OCI-M1 (cell line): ENCODE results near the gene WNT5A.

ENCODE experiments used
- DNase-seq: peaks from one replicate; lab custom pipeline; 2025; lab: John Stamatoyannopoulos, UW

The WNT5A gene

DNA sequence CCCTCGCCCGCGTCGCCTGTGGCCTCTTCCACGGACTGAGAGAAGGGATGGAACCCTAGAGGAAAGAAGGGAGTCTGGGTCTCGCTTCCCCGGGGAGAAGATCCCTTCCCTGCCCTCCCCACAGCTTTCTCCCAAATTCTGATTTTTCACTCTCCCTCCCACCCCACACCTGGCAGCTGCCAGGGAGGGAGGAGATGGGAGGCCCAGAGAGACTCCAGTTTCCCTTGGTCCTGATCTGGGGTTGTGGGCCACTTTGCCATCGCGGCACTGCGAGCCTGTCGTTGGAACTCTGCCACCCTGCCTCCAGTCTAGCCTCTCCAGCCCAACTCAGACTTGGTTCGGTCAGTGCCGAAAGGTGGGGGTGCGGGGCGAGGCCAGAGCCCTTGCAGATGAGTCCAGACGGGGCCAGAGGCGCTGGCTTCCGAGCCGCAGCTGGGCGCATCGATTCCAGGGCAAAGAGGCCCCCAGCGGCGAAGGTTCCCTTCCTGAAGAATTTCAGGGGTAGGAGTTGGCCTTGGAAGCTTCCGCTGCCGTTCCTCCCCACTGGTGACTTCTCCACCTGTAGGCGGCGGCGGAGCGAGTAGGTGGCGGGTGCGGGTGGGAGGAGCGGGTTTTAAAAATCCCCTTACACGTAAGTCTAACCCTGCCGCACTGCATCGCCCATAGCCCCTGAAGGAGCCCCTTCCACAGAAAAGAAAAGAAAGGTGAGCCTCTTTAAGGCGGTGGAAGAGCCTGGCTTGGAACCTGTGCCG lies 5.2 kb downstream of the WNT5A start:
- DNase-seq, result no peak

DNA sequence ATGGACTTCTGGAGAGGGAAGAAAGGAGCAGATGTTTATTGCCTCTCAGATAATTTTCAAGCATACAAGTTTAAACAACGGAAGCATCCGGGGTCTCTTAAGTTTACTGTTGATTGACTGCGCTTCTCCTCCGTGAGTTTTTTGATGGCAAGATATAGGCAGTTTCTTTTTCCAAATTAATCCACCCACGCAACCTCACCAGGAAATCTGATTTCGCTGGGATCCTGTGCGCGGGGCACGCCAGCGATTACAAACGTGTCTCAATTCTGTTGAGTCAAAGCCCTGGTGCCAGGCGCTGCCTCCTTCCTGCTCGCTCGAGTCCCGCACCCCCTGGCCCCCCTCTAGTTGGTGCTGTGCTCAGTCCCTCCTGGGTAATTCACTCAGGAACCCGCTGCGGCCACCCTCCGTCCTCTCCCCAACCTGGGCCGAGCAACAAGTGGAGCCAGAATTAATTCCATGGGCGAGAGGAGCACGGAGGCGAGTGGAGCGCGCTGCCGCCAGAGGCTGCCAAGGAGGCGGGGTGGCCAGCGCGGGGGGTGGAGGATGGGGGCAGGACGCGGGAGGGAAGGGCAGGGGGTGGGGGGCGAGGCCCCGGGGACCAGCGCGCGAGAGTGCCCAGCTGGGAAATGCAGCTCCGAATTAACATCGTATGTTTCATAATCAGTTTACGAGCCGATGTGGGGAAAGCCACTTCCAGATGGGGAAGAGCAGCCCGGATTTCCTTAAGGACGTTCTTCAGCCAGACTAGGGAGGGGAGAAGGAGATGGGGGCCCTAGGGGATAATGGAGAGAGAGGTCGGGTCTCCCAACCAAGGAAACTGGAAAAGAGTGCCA lies 6.0 kb downstream of the WNT5A start:
- DNase-seq, result no peak

DNA sequence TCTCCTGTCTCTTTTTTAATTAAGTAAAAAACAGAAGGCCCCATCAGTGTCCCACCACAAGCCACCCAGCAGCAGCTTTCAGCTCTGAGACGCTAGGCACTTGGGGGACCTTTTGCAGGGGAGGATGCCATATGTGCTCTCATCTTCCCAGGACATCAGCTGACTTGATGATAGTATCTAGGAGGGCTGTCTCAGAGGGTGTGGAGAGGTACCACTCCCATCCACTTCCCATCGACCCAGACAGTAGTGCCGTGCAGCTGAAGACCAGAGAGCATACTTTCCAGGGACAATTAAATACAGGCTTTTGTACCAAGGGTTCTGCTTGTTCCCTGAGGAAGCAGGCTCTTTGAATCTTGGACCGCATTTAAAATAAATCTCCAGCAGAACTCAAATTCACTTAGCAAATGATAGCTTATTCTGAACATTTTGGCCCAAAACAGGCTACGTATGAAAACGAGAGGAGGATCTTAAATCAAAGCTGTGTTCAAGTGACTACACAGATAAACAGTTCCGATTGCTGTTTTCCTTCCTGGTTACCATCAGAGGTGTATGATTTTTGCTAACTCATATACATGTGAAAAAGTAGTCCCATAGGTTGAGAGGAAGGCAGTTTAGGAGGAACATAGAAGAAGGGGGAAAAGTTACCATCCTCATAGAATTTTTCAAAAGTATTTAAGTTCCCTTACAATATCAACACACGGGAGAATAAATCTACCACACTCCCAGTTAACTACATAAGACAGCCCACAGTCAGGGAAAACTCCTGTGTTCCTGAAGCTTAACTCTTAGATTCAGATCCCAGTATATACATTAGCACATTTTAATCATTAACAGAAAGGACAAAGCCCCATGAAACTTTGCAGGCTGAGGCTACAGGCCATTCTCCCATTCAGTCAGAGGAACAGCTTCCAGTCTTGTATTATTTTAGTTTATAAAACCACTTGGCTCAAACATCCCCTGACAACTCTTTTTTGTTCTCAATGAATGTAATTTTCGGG lies 9.5 kb downstream of the WNT5A start:
- no peak for DNase-seq

DNA sequence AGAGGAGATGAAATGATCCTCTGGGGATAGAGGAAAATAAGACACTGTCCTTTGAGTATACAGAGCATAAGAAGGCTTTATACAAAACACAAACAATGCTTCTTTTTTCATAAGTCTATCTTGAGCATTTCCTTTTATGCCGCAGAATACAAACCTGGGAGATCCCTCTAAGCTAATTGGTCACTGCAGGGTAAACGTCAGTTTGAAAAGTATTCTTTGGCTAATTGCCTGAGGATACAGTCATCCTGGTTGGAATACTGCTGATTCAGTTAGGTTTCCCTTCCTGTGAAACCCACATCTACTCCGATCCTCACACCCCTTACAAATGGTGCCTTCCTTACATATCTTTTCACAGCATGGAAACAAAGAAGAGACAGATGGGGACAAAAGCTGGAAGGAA lies 10.6 kb downstream of the WNT5A start:
- DNase-seq, result no peak

DNA sequence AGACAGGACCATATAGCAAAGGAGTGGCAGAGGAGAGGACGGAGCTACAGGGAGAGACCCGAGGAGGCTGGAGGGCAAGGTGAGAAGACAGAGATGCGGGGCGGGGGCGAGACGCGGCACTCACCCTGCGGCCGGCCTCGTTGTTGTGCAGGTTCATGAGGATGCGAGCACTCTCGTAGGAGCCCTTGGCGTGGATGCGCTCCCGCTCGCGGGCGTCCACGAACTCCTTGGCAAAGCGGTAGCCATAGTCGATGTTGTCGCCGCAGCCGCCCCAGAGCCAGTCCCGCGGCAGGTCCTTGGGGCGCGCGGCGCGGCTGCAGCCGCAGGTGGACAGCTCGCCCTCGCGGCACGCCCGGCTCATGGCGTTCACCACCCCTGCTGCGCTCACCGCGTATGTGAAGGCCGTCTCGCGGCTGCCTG lies 12.9 kb downstream of the WNT5A start:
- no peak for DNase-seq

DNA sequence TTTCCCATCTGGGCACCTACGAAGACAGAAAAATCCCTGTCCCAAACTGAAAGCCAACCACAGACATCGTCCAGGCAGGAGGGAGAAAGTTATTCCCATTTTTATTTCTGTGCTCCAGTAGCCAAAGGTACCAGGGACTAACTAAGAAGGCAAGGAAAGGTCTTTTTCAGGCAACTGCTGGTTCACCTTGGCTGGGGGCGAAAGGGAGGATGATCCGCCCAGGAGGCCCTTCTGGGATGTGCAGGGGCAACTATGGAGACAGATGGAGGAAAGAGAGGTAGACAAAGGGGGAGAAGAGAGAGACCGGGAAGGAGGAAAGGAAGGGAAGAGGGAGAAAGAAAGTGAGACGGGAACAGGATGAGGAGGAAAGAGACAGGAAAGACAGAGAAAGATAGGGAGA lies 13.3 kb downstream of the WNT5A start:
- no peak for DNase-seq

DNA sequence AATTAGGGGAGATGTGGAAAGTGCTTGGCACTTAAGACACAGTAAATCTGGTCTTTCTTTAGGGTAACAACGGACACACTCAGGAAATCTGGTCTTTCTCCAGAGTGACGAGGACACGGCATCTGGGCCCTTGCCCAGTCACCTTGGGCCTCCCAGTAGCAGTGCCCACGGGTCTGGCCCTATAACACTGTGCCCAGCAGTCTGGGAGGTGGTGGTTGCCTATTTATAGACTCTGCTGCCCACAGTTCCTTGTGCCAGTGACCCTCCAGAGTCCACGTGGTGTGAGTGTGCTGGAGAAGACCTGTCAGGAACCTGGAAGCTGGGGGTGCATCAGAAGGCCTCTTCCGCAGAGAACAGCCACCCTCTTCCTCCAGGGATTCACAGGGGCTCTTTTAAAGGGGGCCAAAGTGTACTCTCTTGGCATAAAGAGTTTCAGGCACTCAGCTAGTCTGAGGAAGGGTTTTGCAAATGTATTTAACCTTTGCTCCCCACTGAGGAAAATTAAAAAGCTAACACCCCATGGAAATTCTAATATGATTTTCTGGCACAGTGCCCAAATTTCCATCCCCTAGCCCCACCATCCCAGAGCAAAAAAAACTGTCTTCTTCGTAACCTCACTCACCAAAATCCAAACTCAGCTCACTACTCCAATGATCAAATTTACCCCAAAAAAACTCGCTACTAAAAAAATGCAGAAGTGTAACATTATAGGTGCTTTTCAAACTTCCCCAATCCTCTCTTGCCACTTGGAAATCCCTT lies 15.4 kb downstream of the WNT5A start:
- no peak for DNase-seq

DNA sequence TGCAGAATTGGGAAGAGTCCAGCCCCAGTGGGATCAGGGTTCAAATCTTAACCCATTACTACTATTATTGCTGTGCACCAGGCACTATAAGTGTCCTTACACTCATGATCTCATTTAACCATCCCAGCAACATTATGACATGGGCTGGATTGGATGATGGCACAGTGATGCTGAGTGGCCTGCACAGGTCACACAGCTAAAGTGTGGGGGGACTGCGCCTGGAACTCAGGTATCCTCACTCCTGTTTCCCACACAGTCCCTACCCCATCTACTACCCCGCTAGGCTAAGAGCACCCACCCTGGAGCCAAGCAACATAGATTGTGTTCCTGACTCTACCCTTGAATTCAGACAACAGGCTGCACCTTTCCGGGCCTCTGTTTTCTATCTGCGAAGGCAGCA lies 16.0 kb downstream of the WNT5A start:
- DNase-seq, result no peak

DNA sequence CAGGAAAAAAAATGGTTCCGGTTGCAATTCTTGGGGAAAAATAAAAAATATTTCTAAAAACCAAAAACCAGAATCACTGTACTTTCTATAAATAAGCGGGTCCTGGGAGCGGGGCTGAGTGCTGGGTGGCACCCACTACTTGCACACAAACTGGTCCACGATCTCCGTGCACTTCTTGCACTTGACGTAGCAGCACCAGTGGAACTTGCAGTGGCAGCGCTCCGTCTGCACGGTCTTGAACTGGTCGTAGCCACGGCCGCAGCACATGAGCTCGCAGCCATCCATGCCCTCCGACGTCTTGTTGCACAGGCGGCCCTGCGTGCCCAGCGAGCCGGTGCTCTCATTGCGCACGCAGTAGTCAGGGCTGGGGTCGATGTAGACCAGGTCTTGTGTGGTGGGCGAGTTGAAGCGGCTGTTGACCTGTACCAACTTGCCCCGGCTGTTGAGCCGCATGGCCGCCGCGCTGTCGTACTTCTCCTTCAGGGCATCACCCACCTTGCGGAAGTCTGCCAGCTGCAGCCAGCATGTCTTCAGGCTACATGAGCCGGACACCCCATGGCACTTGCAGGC lies 17.1 kb downstream of the WNT5A start:
- no peak for DNase-seq

DNA sequence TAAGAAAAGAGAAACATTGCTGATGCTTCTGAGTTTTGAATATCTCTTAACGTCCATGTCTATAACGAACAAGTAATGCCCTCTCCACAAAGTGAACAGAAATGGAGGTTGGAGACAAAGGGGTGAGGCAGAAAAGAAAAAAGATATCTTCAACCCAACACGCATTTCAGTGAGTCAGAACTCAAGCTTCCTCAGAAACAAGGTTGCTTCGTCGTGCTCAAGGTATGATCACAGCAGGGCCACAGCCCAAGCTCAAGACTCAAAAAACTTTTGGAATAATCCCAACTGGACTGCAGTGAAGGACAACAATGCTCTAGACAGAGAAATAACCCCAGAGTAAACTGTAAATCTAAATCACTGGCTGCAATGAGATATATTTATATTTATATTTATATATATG lies 18.9 kb downstream of the WNT5A start:
- no peak for DNase-seq

DNA sequence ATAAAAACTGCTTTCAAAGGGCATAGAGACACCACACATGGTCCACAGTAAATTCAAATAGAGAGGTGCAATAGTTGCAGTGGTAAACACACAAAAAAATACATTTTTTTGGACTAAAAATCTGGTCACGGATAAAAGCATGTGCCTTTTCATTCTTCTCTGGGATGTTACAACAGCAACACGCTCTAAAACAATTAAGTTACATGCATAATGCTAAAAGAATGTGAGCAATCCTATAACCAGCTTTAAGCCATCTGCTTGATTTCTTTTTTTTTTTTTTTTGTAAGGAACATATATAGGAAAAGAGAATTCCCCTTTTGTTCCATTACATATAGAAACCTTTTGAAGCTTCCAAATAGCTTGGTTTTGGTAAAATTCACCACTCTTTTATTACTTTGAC lies 20.0 kb downstream of the WNT5A start:
- no peak for DNase-seq

DNA sequence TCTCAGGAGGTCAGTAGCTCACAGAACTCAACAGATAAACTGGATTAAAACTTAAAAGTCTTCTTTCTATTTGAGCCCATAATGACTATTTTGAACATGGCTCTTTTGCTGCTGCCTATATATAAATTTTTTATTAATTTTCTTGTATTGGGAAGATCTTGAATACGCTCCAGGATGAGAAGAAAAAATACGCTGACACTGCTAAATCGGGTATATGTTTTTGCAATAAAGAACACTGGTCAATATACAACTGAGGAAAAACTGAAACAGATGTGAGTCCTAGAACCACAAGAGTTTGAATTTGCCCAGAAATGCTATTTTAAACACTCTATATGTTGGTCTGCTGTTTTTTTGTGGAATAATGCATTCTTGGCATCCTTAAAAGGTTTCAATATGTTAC lies 20.6 kb downstream of the WNT5A start:
- no peak for DNase-seq

DNA sequence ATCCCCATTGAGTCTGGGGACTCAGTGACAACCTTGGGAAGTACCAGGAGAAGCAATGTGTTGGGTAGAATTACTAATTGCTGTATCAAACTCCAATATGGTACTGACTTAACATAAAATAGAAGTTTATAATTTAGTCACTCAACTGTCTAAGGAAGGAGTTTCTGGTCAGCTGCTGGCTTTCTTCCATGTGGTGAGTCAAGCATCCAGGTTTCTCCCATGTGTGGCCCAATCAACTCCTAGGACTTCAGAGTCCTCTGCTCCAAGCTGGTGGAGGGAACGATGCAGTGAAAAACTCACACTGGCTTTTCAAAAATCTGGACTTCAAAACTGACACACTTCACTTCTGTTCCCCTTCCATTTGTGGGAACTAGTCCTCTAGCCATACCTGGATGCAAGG lies 25.2 kb downstream of the WNT5A start:
- no peak for DNase-seq

DNA sequence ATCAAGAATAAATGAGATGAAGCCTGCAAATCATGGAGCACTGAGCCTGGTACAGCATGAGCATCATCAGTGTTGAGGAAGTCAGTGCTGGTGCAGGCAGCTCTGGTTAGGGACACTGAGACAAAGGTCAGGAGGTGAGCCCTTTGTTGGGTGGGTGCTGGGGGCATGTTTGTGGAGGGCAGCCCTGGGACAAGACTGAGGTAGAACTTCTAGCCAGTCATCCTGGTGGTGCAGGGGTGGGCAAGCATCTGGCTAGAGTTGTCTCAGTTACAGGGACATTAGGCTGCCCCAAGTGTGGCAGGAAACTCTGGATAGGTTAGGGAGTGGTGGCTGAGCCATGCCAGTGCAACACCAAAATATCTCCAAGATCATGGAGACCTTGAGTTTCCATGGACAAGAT lies 27.3 kb downstream of the WNT5A start:
- DNase-seq, result no peak

DNA sequence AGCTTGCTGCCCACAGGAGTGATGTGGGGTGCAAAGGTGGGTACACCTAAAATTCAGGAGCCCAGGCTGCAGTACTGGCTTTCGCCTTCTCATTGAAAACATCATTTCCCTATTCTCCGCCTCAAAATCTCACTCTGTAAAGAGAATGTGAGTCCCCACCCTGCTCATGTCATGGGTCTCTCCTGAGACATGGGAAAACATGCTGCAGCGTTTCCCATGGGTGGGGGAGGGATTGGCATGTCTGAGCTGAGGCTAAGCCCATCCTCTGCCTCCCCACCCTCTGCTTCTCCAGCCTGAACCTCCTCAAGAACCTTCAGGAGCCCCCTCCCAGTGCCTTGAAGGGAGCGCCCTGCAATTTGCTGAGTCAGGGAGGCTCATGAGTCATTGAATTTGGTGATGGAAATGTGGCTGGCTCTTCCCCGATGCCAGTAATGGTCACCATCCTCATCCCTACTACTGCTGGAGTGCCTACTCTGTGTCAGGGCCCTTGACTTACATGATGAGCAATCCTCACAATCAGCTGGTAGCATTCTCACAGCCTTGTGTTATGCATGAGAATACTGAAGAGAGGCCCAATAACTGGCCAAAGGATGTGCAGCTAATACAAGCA lies 28.8 kb downstream of the WNT5A start:
- no peak for DNase-seq

DNA sequence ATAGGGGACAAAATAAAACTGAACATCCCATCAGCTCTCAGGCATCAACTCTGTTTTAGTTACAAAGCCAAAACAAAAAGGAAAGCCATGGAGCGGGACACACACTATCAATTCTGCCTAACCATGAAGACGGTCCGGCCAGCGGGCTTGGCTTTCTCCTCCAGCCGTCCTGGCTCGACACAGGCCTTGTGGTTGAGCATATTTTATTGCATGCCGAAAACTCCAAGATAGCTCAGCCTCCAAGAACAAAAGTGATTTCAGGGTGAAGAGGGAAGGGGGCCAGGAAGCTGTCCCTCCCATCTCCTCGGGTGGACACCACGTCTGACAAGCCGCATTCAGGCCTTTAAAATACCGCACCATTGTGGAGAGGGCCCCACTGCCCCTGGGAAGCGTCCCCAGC lies 31.2 kb downstream of the WNT5A start:
- no peak for DNase-seq

DNA sequence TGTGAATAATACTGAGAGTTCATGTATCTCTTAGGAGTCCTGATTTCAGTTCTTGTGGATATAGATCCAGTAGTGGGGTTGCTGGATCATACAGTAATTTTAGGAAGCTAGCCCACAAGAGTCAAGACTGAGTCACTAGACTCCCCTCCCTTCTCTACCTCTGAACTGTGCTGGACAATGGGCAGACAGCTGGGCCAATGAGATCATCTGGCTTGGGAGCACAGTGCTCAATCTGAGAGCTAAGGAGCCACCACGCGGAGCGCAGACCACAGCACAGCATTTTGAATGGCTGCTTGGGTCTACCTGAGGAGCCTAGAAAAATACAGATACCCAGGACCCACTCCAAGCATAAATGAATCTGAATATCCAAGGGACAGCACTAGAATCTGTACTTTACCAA lies 32.5 kb downstream of the WNT5A start:
- no peak for DNase-seq

DNA sequence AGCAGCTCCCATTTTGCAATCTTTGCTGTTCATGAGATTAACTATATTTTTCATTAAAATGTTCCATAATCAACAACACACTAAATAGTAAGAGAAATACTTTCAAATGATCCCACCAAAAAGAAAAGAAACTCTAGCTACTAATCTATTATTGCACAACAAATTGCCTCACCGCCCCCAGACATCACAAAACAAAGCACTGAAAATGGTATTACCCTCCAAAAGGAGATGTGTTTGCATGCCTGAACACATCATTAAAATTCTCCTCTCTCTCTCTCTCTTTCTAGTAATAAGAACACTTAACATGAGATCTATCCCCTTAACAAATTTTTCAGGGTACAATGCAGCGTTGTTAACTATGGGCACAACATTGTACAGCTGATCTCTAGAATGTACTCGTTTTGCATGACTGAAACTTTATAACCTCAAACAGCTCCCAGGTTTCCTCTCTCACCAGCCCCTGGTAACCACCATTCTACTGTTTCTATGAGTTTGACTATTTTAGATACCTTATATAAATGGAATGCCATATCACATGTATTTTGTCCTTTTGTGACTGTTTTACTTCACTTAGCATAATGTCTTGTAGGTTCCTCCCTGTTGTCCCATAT lies 33.1 kb downstream of the WNT5A start:
- no peak for DNase-seq

DNA sequence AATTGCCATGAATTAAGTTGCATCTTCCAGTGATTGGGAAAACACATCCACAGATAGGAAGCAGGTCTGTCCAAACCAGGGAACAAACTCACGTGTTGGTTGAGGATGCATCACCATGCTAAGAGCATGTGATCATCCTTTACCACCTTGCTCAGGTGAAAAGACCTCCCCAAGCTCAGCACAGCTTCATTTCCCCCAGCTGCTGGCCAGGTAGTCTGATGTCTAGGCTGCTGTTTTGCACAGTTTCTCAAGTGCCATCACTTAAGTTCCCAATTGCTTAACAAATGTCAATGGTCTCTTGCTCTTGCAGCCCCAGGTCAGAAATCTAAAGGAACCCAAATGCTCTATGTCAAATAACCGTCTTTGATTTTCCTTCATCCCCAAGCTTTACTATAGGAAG lies 34.2 kb downstream of the WNT5A start:
- DNase-seq, result no peak

DNA sequence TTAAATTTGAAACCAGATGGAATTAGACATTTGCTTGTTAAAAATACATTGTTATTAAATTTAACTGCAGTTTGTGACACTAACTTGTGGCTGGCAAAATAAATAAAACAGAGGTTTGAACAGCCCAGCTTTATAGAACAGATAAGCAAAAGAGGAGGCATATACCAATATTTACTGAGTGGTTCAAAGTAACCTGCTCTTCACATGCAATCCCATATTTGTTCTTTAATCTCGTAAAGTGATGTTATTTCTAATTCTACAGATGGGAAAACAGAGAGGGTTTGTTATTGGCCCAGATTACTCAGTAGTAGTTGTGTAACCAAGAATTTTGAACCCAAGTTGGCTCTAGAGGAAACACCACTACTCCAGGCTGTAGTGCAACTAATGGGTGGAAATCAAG lies 37.6 kb downstream of the WNT5A start:
- no peak for DNase-seq
